Fibroblast of gingiva (primary cell): ENCODE measurements around the gene C9.
"Not testable (repeated sequence)": the region's sequence is repeated elsewhere in the genome, so short reads cannot be mapped to it uniquely, and the experiment has no call there.

Experiments
- DNase-seq: peaks from one replicate; pipeline ENCODE4 v3.0.0-alpha.2; 2011; ENCODE audit warnings: low read depth

The C9 gene

DNA sequence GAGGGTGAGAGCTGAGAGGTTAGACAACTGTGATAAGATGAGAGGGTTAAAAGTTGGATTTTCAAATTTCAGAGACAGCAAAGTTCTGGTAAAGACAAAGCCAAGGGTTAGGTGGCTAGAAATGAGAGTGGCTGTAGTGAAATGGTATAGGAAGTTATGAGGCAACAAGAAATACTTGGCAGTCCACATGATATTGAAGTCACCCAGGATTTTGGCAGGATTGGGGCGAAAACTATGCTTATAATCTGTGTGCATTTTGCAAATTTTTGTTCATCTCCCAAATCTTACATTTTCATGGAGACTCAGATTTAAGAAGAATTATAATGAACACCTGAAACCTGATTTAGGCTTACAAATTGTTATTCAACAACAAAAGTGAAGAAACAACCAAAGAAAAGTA, 35.6 kb downstream of the C9 start:
- DNase-seq = peak; percentile 15

- no peak for DNase-seq
Measured at GRCh38 chr5:39323542-39323941, 40.8 kb downstream of the C9 start.

- DNase-seq = no peak
Measured at GRCh38 chr5:39319395-39319794, 44.9 kb downstream of the C9 start.

DNA sequence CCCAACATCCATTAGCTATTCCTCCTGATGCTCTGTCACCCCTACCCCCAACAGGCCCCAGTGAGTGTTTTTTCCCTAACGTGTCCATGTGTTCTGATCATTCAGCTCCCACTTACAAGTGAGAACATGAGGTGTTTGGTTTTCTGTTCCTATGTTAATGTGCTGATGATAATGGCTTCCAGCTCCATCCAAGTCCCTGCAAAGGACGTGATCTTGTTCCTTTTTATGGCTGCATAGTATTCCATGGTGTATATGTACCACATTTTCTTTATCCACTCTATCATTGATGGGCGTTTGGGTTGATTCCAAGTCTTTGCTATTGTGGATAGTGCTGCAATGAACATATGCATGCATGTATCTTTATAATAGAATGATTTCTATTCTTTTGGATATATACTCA, 47.8 kb downstream of the C9 start:
- not testable (repeated sequence) for DNase-seq

DNA sequence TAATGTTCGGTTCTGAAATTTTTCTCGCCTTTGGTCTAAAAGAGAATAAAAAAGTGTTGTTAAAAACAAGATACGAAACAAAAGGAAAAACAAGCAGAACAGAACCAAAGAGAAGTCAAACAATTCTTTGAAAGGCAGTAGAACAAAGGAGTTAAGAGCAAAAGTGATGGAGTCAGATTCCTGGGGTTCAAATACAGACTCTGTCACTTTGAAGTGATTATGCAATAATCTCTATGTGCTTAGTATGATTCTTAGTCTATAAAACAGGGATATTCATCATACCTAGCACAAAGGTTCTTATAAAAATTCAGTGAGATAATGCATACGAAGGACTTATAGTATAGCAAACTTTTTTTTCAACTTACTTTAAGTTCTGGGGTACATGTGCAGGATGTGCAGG, 48.3 kb downstream of the C9 start:
- no peak for DNase-seq

DNA sequence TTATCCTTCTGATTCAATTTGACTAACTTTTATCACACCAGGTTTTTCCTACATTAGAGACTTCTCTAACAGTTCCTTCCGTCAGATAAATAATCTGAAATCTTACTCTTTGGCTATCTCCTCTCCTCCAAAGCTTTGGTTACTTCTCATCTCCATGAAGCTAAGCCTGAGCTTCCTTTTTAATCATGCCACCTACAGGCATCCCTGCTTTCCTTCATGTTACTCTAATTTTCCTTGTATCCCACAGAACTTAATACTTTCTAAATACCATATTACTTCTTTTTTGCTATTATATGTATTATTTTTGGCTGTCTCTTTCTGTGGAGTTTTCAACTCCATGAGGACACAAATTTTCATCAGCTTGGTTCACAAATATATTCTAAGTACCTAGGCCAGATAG, 49.7 kb downstream of the C9 start:
- no peak for DNase-seq

DNA sequence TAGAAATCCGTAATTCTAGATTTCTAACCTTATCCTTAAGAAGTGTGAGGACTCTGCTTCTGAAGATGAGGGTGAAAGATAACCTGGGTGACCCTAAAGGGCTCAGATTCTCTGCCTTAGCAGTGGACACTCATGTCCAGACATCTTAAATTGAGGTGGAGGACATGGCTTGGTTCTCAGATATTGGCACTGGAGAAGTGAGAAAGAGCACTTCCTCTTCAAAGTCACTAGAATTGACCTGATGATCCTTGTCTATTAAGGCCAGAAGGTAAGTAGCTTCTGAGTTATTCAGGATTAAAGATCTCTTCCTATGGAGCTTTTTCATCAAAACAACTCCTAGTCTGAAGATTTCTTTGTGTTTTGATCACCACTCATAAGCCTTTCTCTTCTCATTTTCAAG, 54.8 kb downstream of the C9 start:
- DNase-seq = no peak

DNA sequence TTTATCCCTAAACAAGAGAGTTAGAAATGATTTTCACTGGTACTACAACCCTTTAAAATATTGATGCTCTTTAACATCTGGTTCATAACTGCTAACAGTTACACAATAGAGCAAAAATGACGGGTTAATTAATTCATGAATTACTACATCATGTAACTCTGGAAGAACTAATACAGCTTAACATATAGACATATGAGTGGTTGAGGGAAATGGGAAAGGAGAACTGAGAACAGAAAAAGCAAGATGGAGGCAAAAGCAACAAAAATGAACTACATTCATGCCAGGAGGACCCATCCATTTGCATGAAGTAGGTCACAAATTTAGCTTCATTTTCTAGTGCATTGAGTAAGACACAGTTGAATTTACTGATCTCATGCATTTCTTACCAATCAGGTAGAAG, 61.8 kb downstream of the C9 start:
- DNase-seq = no peak

- DNase-seq = no peak
Measured at GRCh38 chr5:39301406-39301805, 62.9 kb downstream of the C9 start.

GRCh38 chr5:39299962-39300361, 64.3 kb downstream of the C9 start:
- DNase-seq = no peak

- DNase-seq = no peak
Measured at GRCh38 chr5:39294736-39295135, 69.6 kb downstream of the C9 start.

- DNase-seq = no peak
Measured at GRCh38 chr5:39284552-39284951, 79.7 kb downstream of the C9 start.

- DNase-seq = peak; percentile 60
Measured at GRCh38 chr5:39283231-39283818, 81.0 kb downstream of the C9 start.

DNA sequence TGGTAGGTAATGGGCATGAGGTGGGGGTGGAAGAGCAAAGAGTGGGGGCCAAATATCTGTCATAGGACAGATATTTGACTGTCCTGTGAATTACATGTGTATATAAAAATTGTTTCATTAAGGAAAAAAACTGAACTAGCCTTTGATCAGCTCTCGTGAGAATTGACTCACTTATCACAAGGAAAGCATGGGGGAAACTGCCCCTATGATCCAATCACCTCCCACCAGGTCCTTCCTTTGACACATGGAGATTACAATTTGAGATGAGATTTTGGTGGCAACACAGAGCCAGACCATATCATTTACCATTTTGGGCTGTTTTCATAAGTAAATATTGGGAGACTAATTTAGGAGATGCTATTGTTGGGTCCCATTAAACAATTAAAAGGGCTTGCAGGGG, 81.7 kb downstream of the C9 start:
- DNase-seq = no peak

- DNase-seq = not testable (repeated sequence)
Measured at GRCh38 chr5:39275865-39276264, 88.4 kb downstream of the C9 start.

DNA sequence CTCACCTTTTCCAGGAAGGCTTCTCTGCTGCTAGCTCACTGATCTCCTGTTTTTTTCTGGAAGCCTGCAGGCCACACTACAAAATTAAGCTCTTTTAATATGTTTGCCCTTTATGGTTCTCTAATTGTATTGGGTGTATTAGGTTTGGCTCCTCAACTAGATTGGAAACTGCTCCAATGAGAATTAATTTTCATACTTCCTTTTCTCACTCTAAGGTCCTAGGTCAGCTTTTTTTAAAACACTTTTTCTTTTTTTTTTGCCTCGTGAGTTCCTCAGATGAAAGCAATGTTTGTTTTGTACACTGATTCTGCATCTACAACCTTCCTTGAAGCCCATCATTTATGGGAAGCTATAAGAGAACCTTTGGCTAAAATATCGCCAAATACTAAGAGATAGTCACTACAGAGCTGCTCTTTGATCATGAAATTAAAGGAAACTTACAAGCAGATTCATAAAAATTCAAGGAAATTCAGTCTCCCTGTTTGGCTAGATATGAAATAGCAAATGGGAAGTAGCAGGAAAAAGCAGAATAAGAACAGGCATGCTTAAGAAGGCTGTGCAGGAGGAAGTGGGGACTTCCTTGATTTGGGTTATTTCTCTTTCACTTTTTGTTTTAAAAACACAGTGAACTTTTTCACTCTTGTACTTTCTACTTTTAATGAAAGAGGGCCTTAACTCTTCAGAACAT, 89.8 kb downstream of the C9 start:
- no peak for DNase-seq

GRCh38 chr5:39273314-39273954, 90.9 kb downstream of the C9 start:
- DNase-seq = no peak

DNA sequence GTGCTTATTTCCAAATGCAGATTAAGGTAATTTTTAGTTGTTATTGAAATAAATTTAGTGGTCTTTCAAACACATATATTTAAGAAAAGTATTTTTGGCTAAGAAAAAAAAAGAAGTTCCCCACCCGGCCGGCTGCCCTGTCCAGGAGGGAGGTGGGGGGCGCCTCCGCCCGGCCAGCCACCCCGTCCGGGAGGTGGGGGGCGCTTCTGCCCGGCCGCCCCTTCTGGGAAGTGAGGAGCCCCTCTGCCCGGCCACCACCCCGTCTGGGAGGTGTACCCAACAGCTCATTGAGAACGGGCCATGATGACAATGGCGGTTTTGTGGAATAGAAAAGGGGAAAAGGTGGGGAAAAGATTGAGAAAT, 91.4 kb downstream of the C9 start:
- DNase-seq = not testable (repeated sequence)

GRCh38 chr5:39270225-39270848, 94.0 kb downstream of the C9 start:
- no peak for DNase-seq

- DNase-seq = no peak
Measured at GRCh38 chr5:39267186-39267585, 97.1 kb downstream of the C9 start.

- DNase-seq = no peak
Measured at GRCh38 chr5:39266442-39266841, 97.9 kb downstream of the C9 start.

DNA sequence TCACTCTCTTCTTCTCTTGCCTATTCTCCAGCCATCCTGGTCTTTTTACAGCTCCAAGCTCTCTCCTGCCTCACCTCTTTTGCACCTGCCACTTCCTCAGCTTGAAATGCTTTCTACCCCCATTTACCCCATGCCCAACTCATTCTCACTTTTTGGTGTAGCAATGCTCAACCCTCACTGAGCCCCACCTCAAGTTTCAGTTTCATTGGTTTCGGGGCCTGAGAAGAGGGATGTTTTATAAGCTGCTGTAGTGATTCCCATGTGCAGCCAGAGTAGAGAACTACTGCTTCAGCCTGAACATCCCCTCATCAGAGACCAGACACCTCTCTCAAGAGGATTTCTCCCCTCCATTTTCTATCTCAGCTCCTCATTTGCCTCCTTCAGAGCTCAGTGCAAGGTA, 99.8 kb downstream of the C9 start:
- no peak for DNase-seq

- DNase-seq = no peak
Measured at GRCh38 chr5:39262981-39263380, 101.3 kb downstream of the C9 start.
